Testis (tissue), 2 donors: ENCODE measurements around the gene PRAME.

Experiments used
- POLR2A ChIP-seq: fragments of 450-650 bp; IDR thresholded peaks from one replicate; pipeline ENCODE4 v1.6.1; 2017; ENCODE audit warnings: antibody characterized with exemption, mild to moderate bottlenecking, moderate library complexity
- TF ChIP-seq, protein P1 (sequence below), 3 experiments: fragments of 450-650 bp in 2 of 3; fragments of 200-600 bp in 1 of 3; sonication (generic) in 1 of 3; IDR thresholded peaks; one replicate each; pipeline ENCODE4 v1.5.1; 2016 to 2019; ENCODE audit warnings: antibody characterized with exemption in 3 of 3, mild to moderate bottlenecking in 2 of 3, moderate library complexity in 1 of 3

- TF ChIP-seq, protein P1, sequence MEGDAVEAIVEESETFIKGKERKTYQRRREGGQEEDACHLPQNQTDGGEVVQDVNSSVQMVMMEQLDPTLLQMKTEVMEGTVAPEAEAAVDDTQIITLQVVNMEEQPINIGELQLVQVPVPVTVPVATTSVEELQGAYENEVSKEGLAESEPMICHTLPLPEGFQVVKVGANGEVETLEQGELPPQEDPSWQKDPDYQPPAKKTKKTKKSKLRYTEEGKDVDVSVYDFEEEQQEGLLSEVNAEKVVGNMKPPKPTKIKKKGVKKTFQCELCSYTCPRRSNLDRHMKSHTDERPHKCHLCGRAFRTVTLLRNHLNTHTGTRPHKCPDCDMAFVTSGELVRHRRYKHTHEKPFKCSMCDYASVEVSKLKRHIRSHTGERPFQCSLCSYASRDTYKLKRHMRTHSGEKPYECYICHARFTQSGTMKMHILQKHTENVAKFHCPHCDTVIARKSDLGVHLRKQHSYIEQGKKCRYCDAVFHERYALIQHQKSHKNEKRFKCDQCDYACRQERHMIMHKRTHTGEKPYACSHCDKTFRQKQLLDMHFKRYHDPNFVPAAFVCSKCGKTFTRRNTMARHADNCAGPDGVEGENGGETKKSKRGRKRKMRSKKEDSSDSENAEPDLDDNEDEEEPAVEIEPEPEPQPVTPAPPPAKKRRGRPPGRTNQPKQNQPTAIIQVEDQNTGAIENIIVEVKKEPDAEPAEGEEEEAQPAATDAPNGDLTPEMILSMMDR (IDR thresholded peaks at IDR 0.05), result peak; percentile 7 to 12 (median 8)
- TF ChIP-seq POLR2A, result no peak
Observed at GRCh38 chr22:22520020-22520656, 38.9 kb downstream of the PRAME start, which contains the start of gene ZNF280A.
